K562 (cell line): Measurements from ENCODE around the gene ZNF473. TPM values are rescaled to one million over a fixed set of nuclear protein-coding genes. Genes with fewer than 3 reads are reported as not detected.

Experiments
- CBX2 ChIP-seq: fragments of 200-600 bp; sonication (generic); IDR thresholded peaks from one replicate; pipeline ENCODE4 v1.6.1; 2012; ENCODE audit warnings: mild to moderate bottlenecking, low read length, inconsistent platforms; ENCODE audit not compliant: insufficient read depth, poor library complexity, severe bottlenecking
- ELK3 ChIP-seq: fragments of 450-650 bp; formaldehyde crosslinking; IDR thresholded peaks from 2 replicates; pipeline ENCODE4 v1.4.0; 2020; ENCODE audit warnings: mild to moderate bottlenecking
- PHB2 ChIP-seq: fragments of 450-650 bp; IDR thresholded peaks from 2 replicates; pipeline ENCODE4 v1.6.1; 2017; ENCODE audit warnings: low read depth
- ZNF212 ChIP-seq: fragments of 450-650 bp; formaldehyde crosslinking; IDR thresholded peaks from 2 replicates; pipeline ENCODE4 v1.4.0; 2020; ENCODE audit warnings: mild to moderate bottlenecking
- ZNF586 ChIP-seq: fragments of 450-650 bp; formaldehyde crosslinking; conservative IDR thresholded peaks from 2 replicates; pipeline ENCODE4 v1.4.0; 2020; ENCODE audit warnings: mild to moderate bottlenecking, moderate library complexity
- ZNF644 ChIP-seq: fragments of 200-800 bp; sonication (Bioruptor generic); IDR thresholded peaks from 2 replicates; pipeline ENCODE4 v1.6.1; 2016; ENCODE audit warnings: low read depth, missing genetic modification characterization, missing compliant biosample characterization
- polyA plus RNA-seq, 8 experiments: library from polyadenylated mRNA; depleted of rRNA in 4 of 8; stranded (reverse) in 5 of 8; unstranded in 3 of 8; fragments of >200 nt; fragmentation: Nextera tagmentation in 2 of 8; fragmentation: Illumina TruSeq in 1 of 8; extraction: Ambion mirVana in 2 of 8; extraction: Trizol in 1 of 8; gene quantifications; 2 replicates each; pipeline versions ENCODE4 v1.2.1 to v1.2.3, GENCODE V29; 2011 to 2014; ENCODE audit warnings: inconsistent platforms in 1 of 8, missing spikeins in 1 of 8
- total RNA-seq, 7 experiments: library from RNA; depleted of rRNA in 6 of 7; stranded (reverse); fragments of >200 nt in 6 of 7; fragmentation: Illumina TruSeq in 2 of 7; extraction: Trizol in 2 of 7; gene quantifications; 2 replicates each; pipeline versions ENCODE4 v1.2.1 to v1.2.3, GENCODE V29; 2011 to 2021; ENCODE audit warnings: low replicate concordance in 1 of 7
- TF ChIP-seq, protein P1 (sequence below), 2 experiments: fragments of 450-650 bp; IDR thresholded peaks; 2 replicates each; pipeline ENCODE4 v1.6.1; 2016; ENCODE audit warnings: mild to moderate bottlenecking in 2 of 2, borderline replicate concordance in 1 of 2, low read depth in 1 of 2, moderate library complexity in 1 of 2

Gene ZNF473
- total and polyA plus RNA-seq, 9 of the 15 experiments (the other 6 are each of a cell fraction or from before 2014, with no cell fraction given): 8.2 to 34.0 (median 28.5) TPM

- TF ChIP-seq, protein P1, sequence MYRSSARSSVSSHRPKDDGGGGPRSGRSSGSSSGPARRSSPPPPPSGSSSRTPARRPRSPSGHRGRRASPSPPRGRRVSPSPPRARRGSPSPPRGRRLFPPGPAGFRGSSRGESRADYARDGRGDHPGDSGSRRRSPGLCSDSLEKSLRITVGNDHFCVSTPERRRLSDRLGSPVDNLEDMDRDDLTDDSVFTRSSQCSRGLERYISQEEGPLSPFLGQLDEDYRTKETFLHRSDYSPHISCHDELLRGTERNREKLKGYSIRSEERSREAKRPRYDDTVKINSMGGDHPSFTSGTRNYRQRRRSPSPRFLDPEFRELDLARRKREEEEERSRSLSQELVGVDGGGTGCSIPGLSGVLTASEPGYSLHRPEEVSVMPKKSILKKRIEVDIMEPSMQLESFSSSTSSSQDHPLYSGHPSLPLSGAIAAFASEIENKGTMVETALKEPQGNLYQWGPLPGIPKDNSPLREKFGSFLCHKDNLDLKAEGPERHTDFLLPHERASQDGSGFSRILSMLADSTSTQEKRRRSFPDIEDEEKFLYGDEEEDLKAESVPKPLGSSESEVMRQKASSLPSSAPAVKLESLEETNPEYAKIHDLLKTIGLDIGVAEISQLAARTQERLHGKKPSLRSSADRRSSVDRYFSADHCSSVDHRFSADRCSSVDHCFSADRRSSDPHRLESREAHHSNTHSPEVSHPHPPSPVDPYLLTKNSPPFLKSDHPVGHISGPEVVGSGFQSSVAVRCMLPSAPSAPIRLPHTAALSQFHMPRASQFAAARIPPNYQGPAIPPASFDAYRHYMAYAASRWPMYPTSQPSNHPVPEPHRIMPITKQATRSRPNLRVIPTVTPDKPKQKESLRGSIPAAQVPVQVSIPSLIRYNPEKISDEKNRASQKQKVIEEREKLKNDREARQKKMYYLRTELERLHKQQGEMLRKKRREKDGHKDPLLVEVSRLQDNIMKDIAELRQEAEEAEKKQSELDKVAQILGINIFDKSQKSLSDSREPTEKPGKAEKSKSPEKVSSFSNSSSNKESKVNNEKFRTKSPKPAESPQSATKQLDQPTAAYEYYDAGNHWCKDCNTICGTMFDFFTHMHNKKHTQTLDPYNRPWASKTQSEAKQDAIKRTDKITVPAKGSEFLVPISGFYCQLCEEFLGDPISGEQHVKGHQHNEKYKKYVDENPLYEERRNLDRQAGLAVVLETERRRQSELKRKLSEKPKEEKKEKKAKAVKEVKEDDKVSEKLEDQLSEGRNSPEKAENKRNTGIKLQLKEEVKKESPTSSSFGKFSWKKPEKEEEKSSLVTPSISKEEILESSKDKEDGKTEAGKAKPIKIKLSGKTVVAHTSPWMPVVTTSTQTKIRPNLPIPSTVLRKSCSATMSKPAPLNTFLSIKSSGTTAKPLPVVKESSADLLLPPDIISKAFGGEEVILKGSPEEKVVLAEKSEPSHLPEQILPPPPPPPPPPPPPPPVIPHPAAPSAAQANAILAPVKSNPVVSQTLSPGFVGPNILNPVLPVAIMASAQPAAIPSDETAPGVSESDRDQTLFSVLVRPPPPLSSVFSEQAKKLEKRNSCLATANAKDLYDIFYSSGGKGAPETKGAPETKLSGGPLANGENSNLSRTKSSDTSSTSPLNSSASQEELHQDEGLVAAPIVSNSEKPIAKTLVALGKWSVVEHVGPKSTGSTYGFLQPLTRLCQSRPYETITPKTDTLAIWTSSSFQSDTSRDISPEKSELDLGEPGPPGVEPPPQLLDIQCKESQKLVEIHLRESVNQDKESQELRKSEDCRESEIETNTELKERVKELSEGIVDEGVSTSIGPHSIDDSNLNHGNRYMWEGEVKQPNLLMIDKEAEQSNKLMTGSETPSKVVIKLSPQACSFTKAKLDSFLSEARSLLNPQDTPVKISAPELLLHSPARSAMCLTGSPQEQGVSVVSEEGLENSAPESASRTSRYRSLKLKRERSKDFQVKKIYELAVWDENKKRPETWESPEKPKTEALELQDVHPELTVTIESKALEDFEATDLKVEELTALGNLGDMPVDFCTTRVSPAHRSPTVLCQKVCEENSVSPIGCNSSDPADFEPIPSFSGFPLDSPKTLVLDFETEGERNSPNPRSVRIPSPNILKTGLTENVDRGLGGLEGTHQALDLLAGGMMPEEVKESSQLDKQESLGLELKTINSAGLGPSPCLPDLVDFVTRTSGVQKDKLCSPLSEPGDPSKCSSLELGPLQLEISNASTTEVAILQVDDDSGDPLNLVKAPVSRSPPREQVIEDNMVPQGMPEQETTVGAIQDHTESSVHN (IDR thresholded peaks at IDR 0.05; ENCODE audit: borderline replicate concordance in 1 of 2, low read depth in 1 of 2): no peak
- TF ChIP-seq ZNF644 (tag) (no peak), PHB2 (no peak), ZNF212 (no peak), ELK3 (no peak), ZNF586 (CRISPR knock-in tag) (no peak), CBX2 (no peak)
Observed at GRCh38 chr19:49977881-49978280, 47.9 kb upstream of the ZNF473 start (continued).
